Measurements from ENCODE around the gene SPATS2L. TPM values are rescaled to one million over a fixed set of nuclear protein-coding genes. Genes with fewer than 3 reads are reported as not detected.

The SPATS2L gene
- total RNA-seq, 1 experiment from 2014 or later: not detected

- Histone ChIP-seq H3K9me2 (replicated peaks; ENCODE audit: insufficient read depth, low read length) (no peaks in the 10 kb centered on the region), H3K27me3 (ENCODE audit: low read length) (no peaks in the 10 kb centered on the region), H3K9me3 (ENCODE audit: low read length) (no peaks in the 10 kb centered on the region), H3K4me3 (ENCODE audit: low read length) (no peak overlapping the region), H4K20me1 (ENCODE audit: insufficient read depth, low read depth, low read length) (no peaks in the 10 kb centered on the region), H3K9ac (ENCODE audit: low read length) (no peak overlapping the region), H3K79me2 (ENCODE audit: low read length) (no peaks in the 10 kb centered on the region), H3K4me1 (ENCODE audit: low read length) (no peaks in the 10 kb centered on the region), H3K36me3 (ENCODE audit: insufficient read depth, low read length) (no peaks in the 10 kb centered on the region), H3K4me2 (ENCODE audit: low read depth, low read length, poor library complexity, severe bottlenecking) (no peak overlapping the region), H3K27ac (ENCODE audit: low read length) (no peak overlapping the region), H2AFZ (ENCODE audit: low read length) (no peak overlapping the region)
- no peak for DNase-seq
Observed at GRCh38 chr2:200438846-200439245, 132.4 kb downstream of the SPATS2L start.

GRCh38 chr2:200439981-200440380 is 133.5 kb downstream of the SPATS2L start:
- H3K9me3 ChIP-seq (ENCODE audit: low read length): no peaks in the 10 kb centered on the region
- H3K4me2 ChIP-seq (ENCODE audit: low read depth, low read length, poor library complexity, severe bottlenecking): no peak overlapping the region
- no peak overlapping the region for H3K4me3 ChIP-seq (ENCODE audit: low read length)

GRCh38 chr2:200442471-200442870 is 136.0 kb downstream of the SPATS2L start:
- Histone ChIP-seq H3K4me2 (ENCODE audit: low read depth, low read length, poor library complexity, severe bottlenecking) (no peak overlapping the region), H3K9me3 (ENCODE audit: low read length) (no peaks in the 10 kb centered on the region), H3K9ac (ENCODE audit: low read length) (no peak overlapping the region), H3K4me3 (ENCODE audit: low read length) (no peak overlapping the region), H2AFZ (ENCODE audit: low read length) (no peak overlapping the region), H3K9me2 (replicated peaks; ENCODE audit: insufficient read depth, low read length) (no peaks in the 10 kb centered on the region), H3K4me1 (ENCODE audit: low read length) (no peaks in the 10 kb centered on the region), H4K20me1 (ENCODE audit: insufficient read depth, low read depth, low read length) (no peaks in the 10 kb centered on the region), H3K27me3 (ENCODE audit: low read length) (no peaks in the 10 kb centered on the region), H3K27ac (ENCODE audit: low read length) (no peak overlapping the region), H3K36me3 (ENCODE audit: insufficient read depth, low read length) (no peaks in the 10 kb centered on the region), H3K79me2 (ENCODE audit: low read length) (no peaks in the 10 kb centered on the region)
- no peak for DNase-seq

More at GRCh38 chr2:200439981-200440380, 133.5 kb downstream of the SPATS2L start:
- Histone ChIP-seq H3K4me1 (ENCODE audit: low read length) (no peaks in the 10 kb centered on the region), H3K27me3 (ENCODE audit: low read length) (no peaks in the 10 kb centered on the region), H3K36me3 (ENCODE audit: insufficient read depth, low read length) (no peaks in the 10 kb centered on the region), H2AFZ (ENCODE audit: low read length) (no peak overlapping the region), H3K27ac (ENCODE audit: low read length) (no peak overlapping the region), H4K20me1 (ENCODE audit: insufficient read depth, low read depth, low read length) (no peaks in the 10 kb centered on the region), H3K79me2 (ENCODE audit: low read length) (no peaks in the 10 kb centered on the region), H3K9me2 (replicated peaks; ENCODE audit: insufficient read depth, low read length) (no peaks in the 10 kb centered on the region), H3K9ac (ENCODE audit: low read length) (no peak overlapping the region)
- DNase-seq: no peak

- Histone ChIP-seq H3K79me2 (ENCODE audit: low read length) (no peaks in the 10 kb centered on the region), H2AFZ (ENCODE audit: low read length) (no peak overlapping the region), H3K27me3 (ENCODE audit: low read length) (no peaks in the 10 kb centered on the region), H3K27ac (ENCODE audit: low read length) (no peak overlapping the region), H3K4me2 (ENCODE audit: low read depth, low read length, poor library complexity, severe bottlenecking) (no peak overlapping the region), H3K9ac (ENCODE audit: low read length) (no peak overlapping the region), H3K4me3 (ENCODE audit: low read length) (no peak overlapping the region), H3K9me3 (ENCODE audit: low read length) (no peaks in the 10 kb centered on the region), H3K36me3 (ENCODE audit: insufficient read depth, low read length) (no peaks in the 10 kb centered on the region), H3K4me1 (ENCODE audit: low read length) (no peaks in the 10 kb centered on the region), H3K9me2 (replicated peaks; ENCODE audit: insufficient read depth, low read length) (no peaks in the 10 kb centered on the region), H4K20me1 (ENCODE audit: insufficient read depth, low read depth, low read length) (no peaks in the 10 kb centered on the region)
- DNase-seq: no peak
Observed at GRCh38 chr2:200443376-200443775, 136.9 kb downstream of the SPATS2L start.

GRCh38 chr2:200443916-200444315 is 137.4 kb downstream of the SPATS2L start:
- no peak for DNase-seq
- Histone ChIP-seq H3K36me3 (ENCODE audit: insufficient read depth, low read length) (no peaks in the 10 kb centered on the region), H3K4me2 (ENCODE audit: low read depth, low read length, poor library complexity, severe bottlenecking) (no peak overlapping the region), H3K27ac (ENCODE audit: low read length) (no peak overlapping the region), H3K27me3 (ENCODE audit: low read length) (no peaks in the 10 kb centered on the region), H3K9me2 (replicated peaks; ENCODE audit: insufficient read depth, low read length) (no peaks in the 10 kb centered on the region), H2AFZ (ENCODE audit: low read length) (no peak overlapping the region), H3K9ac (ENCODE audit: low read length) (no peak overlapping the region), H3K9me3 (ENCODE audit: low read length) (no peaks in the 10 kb centered on the region), H3K4me3 (ENCODE audit: low read length) (no peak overlapping the region), H4K20me1 (ENCODE audit: insufficient read depth, low read depth, low read length) (no peaks in the 10 kb centered on the region), H3K79me2 (ENCODE audit: low read length) (no peaks in the 10 kb centered on the region), H3K4me1 (ENCODE audit: low read length) (no peaks in the 10 kb centered on the region)

- no peak overlapping the region for H3K4me2 ChIP-seq (ENCODE audit: low read depth, low read length, poor library complexity, severe bottlenecking)
- H3K27ac ChIP-seq (ENCODE audit: low read length): no peak overlapping the region
- H3K4me3 ChIP-seq (ENCODE audit: low read length): no peak overlapping the region
- no peaks in the 10 kb centered on the region for H3K27me3 ChIP-seq (ENCODE audit: low read length)
- H3K36me3 ChIP-seq (ENCODE audit: insufficient read depth, low read length): no peaks in the 10 kb centered on the region
- DNase-seq: no peak
- H3K79me2 ChIP-seq (ENCODE audit: low read length): no peaks in the 10 kb centered on the region
- H3K9me2 ChIP-seq (replicated peaks; ENCODE audit: insufficient read depth, low read length): no peaks in the 10 kb centered on the region
- H3K4me1 ChIP-seq (ENCODE audit: low read length): no peaks in the 10 kb centered on the region
- no peaks in the 10 kb centered on the region for H3K9me3 ChIP-seq (ENCODE audit: low read length)
- no peak overlapping the region for H3K9ac ChIP-seq (ENCODE audit: low read length)
- no peak overlapping the region for H2AFZ ChIP-seq (ENCODE audit: low read length)
- H4K20me1 ChIP-seq (ENCODE audit: insufficient read depth, low read depth, low read length): no peaks in the 10 kb centered on the region
Observed at GRCh38 chr2:200444530-200444929, 138.0 kb downstream of the SPATS2L start.

- Histone ChIP-seq H3K79me2 (ENCODE audit: low read length) (no peaks in the 10 kb centered on the region), H3K27me3 (ENCODE audit: low read length) (no peaks in the 10 kb centered on the region), H3K4me3 (ENCODE audit: low read length) (no peak overlapping the region), H3K4me2 (ENCODE audit: low read depth, low read length, poor library complexity, severe bottlenecking) (no peak overlapping the region), H3K9me2 (replicated peaks; ENCODE audit: insufficient read depth, low read length) (no peaks in the 10 kb centered on the region), H4K20me1 (ENCODE audit: insufficient read depth, low read depth, low read length) (no peaks in the 10 kb centered on the region), H3K9me3 (ENCODE audit: low read length) (no peaks in the 10 kb centered on the region), H3K27ac (ENCODE audit: low read length) (no peak overlapping the region), H3K9ac (ENCODE audit: low read length) (no peak overlapping the region), H3K4me1 (ENCODE audit: low read length) (no peaks in the 10 kb centered on the region), H2AFZ (ENCODE audit: low read length) (no peak overlapping the region), H3K36me3 (ENCODE audit: insufficient read depth, low read length) (no peaks in the 10 kb centered on the region)
- DNase-seq: no peak
Observed at GRCh38 chr2:200445284-200445683, 138.8 kb downstream of the SPATS2L start.

GRCh38 chr2:200446612-200447011 is 140.1 kb downstream of the SPATS2L start:
- Histone ChIP-seq H2AFZ (ENCODE audit: low read length) (no peak overlapping the region), H3K79me2 (ENCODE audit: low read length) (no peaks in the 10 kb centered on the region), H3K9me3 (ENCODE audit: low read length) (no peaks in the 10 kb centered on the region), H3K36me3 (ENCODE audit: insufficient read depth, low read length) (no peaks in the 10 kb centered on the region), H3K27me3 (ENCODE audit: low read length) (no peaks in the 10 kb centered on the region), H3K4me2 (ENCODE audit: low read depth, low read length, poor library complexity, severe bottlenecking) (no peak overlapping the region), H3K27ac (ENCODE audit: low read length) (no peak overlapping the region), H3K4me1 (ENCODE audit: low read length) (no peaks in the 10 kb centered on the region), H4K20me1 (ENCODE audit: insufficient read depth, low read depth, low read length) (no peaks in the 10 kb centered on the region), H3K9ac (ENCODE audit: low read length) (no peak overlapping the region), H3K4me3 (ENCODE audit: low read length) (no peak overlapping the region), H3K9me2 (replicated peaks; ENCODE audit: insufficient read depth, low read length) (no peaks in the 10 kb centered on the region)
- DNase-seq: no peak
